SKM-1 treated with dmso at 0.1 percent for 144 hours (cell line): ENCODE data around the gene CDH23.

Experiments
- DNase-seq: peaks from one replicate; lab custom pipeline; 2025; ENCODE audit not compliant: unreplicated experiment; lab: John Stamatoyannopoulos, UW

The CDH23 gene

GRCh38 chr10:71511206-71511605, 114.5 kb downstream of the CDH23 start:
- no peak for DNase-seq

DNA sequence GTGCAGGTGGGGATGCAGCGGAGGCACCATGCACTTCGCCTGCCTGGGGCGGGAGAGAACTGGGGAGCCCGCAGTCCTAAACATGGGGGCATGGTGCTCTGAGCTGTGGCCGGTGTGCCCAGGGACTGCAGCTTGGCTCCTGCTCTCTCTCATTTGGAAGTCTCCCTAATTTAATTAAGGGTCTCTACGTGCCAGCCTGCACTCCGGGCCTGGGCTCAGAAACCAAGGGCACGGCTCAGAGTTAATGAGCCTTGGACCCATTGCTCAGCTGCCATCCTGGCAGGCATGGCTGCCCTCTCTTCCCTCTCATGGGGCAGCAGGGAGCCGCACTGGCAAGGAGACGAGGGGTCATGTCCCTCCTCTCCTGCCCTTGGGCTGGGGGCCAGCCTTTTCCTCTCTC, 115.6 kb downstream of the CDH23 start:
- no peak for DNase-seq

- DNase-seq = no peak
These were observed 116.2 kb downstream of the CDH23 start for GRCh38 chr10:71512761-71513539.

DNA sequence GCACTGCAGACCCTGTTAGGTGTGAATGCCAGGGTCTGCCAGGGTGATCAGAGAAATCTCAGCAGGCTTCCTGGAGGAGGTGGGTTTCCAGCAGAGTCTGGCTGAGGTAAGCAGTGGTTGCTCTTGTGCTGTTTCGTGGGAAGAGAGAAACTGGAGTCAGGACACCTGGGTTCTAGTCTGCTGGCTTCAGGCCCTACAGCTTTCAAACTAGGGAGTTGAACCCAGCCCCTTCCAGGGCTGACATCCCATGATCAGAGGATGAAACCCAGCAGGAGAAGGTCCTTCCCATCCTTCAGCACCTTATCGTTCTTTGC, 116.8 kb downstream of the CDH23 start:
- DNase-seq = no peak

- no peak for DNase-seq
These were observed 117.2 kb downstream of the CDH23 start for GRCh38 chr10:71513936-71514335.

- DNase-seq = no peak
These were observed 118.9 kb downstream of the CDH23 start for GRCh38 chr10:71515531-71516172.

DNA sequence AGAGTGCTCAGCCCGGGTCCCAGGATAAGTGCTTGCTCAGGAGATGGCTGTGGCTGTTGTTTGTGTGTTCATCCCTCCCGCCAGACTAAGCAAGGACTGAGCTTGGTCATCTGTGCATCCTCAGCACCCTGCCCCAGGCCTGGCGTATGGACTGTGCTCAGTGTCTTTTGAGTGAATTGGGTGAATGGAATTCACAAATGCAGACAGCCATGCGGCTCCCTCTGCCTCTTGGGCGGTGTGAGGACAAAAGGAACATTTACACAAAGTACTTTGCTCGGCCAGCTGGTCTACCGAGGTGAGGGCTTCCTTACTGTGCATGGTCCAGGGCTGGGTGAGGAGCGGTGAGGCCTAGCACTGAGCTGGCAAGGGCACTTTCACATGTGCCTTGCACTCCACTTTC, 120.2 kb downstream of the CDH23 start:
- no peak for DNase-seq

DNA sequence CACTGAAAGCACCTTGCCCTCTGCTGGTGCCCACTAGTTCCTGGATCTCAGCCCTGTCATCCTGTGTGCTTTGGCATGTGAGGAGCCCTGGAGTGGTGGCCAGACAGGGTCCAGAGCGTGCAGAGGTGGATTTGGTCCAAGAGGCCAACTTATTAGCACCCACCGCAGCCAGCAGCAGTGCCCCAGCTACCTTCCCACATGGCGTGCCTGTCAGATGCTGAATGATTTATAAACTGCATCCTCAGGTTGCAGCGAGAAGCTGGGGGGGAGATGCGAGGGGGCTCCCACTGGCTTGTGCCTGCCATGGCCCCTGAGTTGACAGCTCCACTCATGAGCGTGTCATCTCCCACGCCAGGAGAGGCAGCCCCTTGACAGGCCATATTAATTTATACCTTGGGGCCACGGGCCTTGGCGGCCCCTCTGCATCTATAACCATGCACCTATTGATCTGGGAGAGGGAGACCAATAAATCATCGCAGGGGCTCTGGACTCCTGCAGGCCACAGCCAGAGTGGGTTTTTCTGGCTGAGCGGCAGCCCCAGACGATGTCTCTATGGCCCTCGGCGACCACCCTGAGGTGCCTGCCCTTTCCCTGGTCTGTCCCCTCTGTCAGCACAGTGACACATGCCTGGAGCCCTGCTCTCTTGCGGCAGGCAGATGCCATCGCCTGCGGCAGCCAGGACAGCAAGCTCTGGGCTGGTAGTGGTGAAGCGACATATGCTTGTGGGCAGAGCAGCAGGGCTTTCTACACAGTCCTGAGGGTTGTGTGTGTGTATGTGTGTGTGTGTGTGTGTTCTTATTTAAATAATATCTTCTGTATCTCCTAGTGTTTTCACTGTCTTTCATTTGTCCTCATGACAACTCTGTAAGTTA, 120.8 kb downstream of the CDH23 start:
- DNase-seq = no peak

DNA sequence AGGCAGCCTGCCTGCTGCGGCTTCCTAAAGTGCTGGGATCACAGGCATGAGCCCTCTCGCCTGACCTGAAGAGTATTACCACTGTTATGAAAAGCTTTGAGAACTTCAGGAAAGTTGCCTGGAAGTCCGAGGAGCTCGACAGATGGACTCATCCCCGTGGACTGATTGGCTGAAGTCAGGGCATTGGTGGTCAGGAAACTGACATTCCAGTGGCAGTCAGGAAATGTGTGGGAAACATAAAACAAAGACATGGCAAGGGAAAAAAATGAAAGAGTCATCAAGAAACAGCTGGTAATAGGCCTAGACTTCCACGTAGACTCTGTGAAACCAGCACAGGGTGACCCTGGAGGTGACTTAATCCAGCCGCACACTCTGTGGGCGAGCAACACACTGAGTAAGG, 123.3 kb downstream of the CDH23 start:
- DNase-seq = no peak

DNA sequence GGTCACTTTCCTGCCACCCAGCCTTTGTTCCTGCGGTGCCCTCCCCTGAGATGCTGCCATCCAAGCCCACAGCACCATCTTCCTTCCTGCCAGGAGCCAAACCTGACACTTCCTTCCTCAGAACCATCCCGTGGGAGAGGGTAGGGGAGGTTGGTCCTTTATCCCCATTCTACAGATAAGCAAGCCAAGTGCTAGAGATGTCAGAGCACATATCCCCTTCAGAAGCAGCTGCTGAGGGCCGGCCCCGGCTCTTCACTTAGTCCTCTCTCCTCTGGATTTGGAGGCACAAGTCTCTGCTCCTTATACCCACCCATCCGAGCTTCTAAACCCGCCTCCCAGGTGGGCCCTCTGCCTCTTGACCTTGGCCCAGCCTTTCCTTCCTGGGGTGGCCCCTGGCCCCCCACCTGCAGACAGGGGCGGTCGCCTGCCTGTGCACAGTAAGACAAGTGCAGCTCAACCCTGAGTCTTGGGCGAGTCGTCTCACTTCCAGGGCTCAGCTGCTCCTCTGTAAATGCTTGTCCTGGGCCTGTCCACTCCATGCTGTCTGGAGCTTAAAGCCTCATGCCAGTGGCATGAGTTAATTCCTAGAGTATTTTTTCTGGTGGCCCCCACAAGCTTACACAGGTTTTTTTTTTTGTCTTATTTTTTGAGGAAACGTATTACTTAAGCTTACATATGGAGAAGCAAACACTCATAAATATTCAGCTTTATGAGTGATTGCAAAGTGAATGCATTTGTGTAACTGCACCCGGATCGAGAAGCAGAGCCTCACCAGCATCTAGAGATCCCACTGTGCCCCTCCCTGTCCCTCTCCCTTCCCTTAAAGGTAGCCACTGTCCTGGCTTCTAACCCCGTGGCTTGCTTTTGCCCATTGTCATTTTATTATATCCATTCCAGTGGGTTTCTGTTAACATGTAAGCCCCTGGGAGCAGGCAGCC, 125.1 kb downstream of the CDH23 start:
- no peak for DNase-seq

- no peak for DNase-seq
These were observed 125.9 kb downstream of the CDH23 start for GRCh38 chr10:71522442-71523144.

GRCh38 chr10:71523756-71524155, 127.0 kb downstream of the CDH23 start:
- DNase-seq = no peak

DNA sequence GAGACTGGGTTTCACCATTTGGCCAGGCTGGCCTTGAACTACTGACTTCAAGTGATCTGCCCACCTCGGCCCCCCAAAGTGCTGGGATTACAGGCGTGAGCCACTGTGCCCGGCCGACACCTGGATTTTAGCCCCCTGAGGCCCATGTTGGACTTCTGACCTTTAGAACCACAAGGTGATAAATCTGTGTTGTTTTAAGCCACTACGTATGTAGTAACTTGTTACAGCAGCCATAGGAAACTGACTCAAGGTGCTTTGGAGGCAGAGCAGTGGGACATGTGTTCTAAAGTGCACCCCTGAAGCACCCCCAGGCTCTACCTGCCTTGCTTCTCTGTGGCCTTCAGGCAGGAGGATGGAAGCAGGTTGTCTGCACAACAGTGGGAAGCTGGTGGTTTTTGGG, 128.4 kb downstream of the CDH23 start:
- DNase-seq = no peak

DNA sequence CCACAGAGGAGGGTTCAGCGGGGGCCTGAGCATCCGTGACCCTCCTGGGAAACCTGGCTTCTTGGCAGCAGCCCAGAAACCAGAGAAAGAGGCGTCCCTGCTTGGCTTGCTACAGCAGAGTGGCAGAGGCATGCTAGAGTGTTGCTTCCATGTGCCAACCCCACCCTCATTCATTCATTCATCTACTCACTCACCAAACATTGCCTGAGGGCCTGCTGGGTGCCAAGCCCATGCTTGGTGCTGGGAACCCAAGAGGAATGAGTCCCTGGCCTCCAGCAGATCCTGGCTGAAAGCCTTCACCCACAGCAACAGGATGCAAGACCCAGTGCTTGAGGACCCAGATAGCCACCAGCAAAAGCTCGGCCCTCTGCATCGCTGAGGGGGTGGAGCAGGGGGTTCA, 129.0 kb downstream of the CDH23 start:
- no peak for DNase-seq

- DNase-seq = no peak
These were observed 129.9 kb downstream of the CDH23 start for GRCh38 chr10:71526653-71527052.

DNA sequence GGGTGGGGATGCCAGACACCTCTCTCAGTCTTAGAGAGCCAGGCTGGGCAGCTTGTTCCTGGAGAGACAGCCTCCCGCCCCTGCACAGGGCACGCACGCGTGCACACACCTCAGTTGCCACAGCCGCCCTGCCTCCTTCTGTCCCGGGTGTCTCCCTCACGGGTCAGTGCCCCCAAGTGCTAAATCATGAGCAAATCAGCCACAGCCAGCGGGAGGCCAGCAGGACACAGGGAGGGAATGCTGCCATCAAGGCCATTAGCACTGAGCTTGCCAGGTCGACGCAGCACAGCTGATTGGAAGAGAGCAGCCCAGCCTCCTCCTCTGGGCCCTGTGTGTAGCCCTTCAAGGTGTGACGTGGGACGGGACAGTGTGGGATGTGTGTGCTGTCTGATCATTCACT, 130.4 kb downstream of the CDH23 start:
- no peak for DNase-seq

GRCh38 chr10:71528371-71529206, 131.9 kb downstream of the CDH23 start:
- DNase-seq = no peak

GRCh38 chr10:71529207-71529827, 132.6 kb downstream of the CDH23 start:
- no peak for DNase-seq

DNA sequence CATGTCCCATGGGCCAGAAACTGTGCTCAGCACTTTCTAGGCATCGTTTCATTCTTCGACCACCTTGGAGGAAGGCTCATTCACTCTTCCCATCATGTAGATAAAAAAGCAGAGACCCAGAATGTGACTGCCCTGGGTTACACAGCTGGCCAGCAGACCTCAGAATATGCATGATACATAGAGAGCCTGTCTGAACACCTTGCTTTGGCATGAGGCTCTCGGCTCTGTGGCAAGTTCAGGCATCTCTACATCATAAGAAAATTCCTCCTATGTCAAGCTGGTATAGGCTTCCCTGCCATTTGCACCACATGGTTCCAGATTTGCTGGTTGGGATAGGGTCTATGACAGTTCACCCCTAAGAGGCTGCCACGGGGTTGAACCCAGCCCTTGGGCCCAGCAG, 134.1 kb downstream of the CDH23 start:
- DNase-seq = no peak
